NB4 (cell line): ENCODE measurements around the gene GRAMD4.

Source experiments
- POLR2A ChIP-seq: IDR thresholded peaks from 2 replicates; pipeline ENCODE4 v1.6.1; 2011; ENCODE audit warnings: mild to moderate bottlenecking; ENCODE audit not compliant: insufficient read length; ENCODE audit errors: extremely low read depth
- TF ChIP-seq, protein P1 (sequence below): IDR thresholded peaks from one replicate; pipeline ENCODE4 v1.5.1; 2012; ENCODE audit warnings: low read depth, low read length

DNA sequence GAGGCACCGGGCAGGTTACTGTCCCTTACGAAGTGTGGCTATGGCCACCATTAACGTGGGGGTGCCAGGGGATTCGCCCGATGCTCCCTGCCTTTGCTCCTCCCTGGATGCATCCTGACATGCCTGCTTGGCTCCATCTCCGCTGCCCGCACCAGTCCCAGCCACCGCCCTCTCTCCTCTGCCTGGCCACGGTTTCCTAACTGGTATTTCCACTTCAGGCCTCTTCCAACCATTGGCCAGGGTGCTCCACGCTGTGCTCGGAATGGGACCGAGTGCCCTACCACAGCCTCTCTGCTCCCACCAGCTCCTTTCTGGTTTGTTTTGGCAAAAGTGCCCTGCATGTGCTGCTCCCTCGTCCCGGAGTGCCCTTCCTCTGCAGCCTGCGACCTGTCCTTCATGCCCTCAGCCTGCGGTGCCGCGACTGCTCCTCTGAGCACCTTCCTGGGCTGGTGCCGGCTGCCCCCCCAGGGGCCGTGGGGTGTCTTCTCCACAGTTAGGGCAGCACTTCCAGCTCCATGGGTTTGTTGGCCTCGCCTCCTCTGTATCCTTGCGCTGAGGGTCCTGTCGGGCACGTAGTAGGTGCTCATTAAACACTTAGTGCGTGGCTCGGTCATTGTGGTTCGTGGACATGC is 12.6 kb upstream of the GRAMD4 start:
- TF ChIP-seq POLR2A: no peak
- TF ChIP-seq, protein P1, sequence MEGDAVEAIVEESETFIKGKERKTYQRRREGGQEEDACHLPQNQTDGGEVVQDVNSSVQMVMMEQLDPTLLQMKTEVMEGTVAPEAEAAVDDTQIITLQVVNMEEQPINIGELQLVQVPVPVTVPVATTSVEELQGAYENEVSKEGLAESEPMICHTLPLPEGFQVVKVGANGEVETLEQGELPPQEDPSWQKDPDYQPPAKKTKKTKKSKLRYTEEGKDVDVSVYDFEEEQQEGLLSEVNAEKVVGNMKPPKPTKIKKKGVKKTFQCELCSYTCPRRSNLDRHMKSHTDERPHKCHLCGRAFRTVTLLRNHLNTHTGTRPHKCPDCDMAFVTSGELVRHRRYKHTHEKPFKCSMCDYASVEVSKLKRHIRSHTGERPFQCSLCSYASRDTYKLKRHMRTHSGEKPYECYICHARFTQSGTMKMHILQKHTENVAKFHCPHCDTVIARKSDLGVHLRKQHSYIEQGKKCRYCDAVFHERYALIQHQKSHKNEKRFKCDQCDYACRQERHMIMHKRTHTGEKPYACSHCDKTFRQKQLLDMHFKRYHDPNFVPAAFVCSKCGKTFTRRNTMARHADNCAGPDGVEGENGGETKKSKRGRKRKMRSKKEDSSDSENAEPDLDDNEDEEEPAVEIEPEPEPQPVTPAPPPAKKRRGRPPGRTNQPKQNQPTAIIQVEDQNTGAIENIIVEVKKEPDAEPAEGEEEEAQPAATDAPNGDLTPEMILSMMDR: no peak
